HEK293 (cell line): Measurements from ENCODE around the gene MVK.

Experiments
- CTCF ChIP-seq: fragments of 450-650 bp; formaldehyde crosslinking; IDR thresholded peaks from 2 replicates; pipeline ENCODE4 v1.5.1; 2016; ENCODE audit warnings: missing biosample characterization, missing genetic modification characterization
- YY1 ChIP-seq: fragments of 450-650 bp; formaldehyde crosslinking; IDR thresholded peaks from 2 replicates; pipeline ENCODE4 v1.5.1; 2018; ENCODE audit warnings: missing biosample characterization, missing genetic modification characterization
- ZNF140 ChIP-seq: fragments of 450-650 bp; formaldehyde crosslinking; IDR thresholded peaks from 2 replicates; pipeline ENCODE4 v1.5.1; 2016; ENCODE audit warnings: missing biosample characterization, missing genetic modification characterization
- ZNF423 ChIP-seq: fragments of 450-650 bp; formaldehyde crosslinking; IDR thresholded peaks from 2 replicates; pipeline ENCODE4 v1.5.1; 2016; ENCODE audit warnings: missing biosample characterization, missing genetic modification characterization
- TF ChIP-seq, protein P1 (sequence below): fragments of 450-650 bp; formaldehyde crosslinking; IDR thresholded peaks from 2 replicates; pipeline ENCODE4 v1.5.1; 2016; ENCODE audit warnings: missing biosample characterization, missing genetic modification characterization, borderline replicate concordance

GRCh38 chr12:109539508-109539907, 34.1 kb upstream of the MVK start:
- no peak for TF ChIP-seq ZNF140 (tag by site-specific recombination)
- TF ChIP-seq YY1 (tag by site-specific recombination): no peak
- no peak for TF ChIP-seq CTCF
- no peak for TF ChIP-seq ZNF423 (tag by site-specific recombination)
- TF ChIP-seq, protein P1, sequence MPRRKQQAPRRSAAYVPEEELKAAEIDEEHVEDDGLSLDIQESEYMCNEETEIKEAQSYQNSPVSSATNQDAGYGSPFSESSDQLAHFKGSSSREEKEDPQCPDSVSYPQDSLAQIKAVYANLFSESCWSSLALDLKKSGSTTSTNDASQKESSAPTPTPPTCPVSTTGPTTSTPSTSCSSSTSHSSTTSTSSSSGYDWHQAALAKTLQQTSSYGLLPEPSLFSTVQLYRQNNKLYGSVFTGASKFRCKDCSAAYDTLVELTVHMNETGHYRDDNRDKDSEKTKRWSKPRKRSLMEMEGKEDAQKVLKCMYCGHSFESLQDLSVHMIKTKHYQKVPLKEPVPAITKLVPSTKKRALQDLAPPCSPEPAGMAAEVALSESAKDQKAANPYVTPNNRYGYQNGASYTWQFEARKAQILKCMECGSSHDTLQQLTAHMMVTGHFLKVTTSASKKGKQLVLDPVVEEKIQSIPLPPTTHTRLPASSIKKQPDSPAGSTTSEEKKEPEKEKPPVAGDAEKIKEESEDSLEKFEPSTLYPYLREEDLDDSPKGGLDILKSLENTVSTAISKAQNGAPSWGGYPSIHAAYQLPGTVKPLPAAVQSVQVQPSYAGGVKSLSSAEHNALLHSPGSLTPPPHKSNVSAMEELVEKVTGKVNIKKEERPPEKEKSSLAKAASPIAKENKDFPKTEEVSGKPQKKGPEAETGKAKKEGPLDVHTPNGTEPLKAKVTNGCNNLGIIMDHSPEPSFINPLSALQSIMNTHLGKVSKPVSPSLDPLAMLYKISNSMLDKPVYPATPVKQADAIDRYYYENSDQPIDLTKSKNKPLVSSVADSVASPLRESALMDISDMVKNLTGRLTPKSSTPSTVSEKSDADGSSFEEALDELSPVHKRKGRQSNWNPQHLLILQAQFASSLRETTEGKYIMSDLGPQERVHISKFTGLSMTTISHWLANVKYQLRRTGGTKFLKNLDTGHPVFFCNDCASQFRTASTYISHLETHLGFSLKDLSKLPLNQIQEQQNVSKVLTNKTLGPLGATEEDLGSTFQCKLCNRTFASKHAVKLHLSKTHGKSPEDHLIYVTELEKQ: no peak
